GM06990 (cell line): ENCODE data around the gene SENP2.

ENCODE experiments used
- DNase-seq: peaks from one replicate; pipeline ENCODE4 v3.0.0-alpha.2; 2011; ENCODE audit not compliant: insufficient read length; ENCODE audit errors: extremely low read depth
- H3K27me3 ChIP-seq: replicated peaks from 2 replicates; pipeline ENCODE4 v1.6.0; 2011; ENCODE audit warnings: low read length; ENCODE audit not compliant: control insufficient read depth, insufficient read depth
- H3K36me3 ChIP-seq: 2 replicates; pipeline ENCODE4 v1.5.1; 2011; ENCODE audit warnings: low read length; ENCODE audit not compliant: control insufficient read depth, insufficient read depth
- H3K4me3 ChIP-seq: replicated peaks from 2 replicates; pipeline ENCODE4 v1.5.1; 2011; ENCODE audit warnings: low read depth, mild to moderate bottlenecking, control low read depth, low read length
- TF ChIP-seq, protein P1 (sequence below): IDR thresholded peaks from 2 replicates; pipeline ENCODE4 v1.5.1; 2011; ENCODE audit warnings: low read length, control low read depth, mild to moderate bottlenecking, inconsistent platforms; ENCODE audit not compliant: insufficient read depth, poor library complexity, severe bottlenecking

SENP2 gene

DNA sequence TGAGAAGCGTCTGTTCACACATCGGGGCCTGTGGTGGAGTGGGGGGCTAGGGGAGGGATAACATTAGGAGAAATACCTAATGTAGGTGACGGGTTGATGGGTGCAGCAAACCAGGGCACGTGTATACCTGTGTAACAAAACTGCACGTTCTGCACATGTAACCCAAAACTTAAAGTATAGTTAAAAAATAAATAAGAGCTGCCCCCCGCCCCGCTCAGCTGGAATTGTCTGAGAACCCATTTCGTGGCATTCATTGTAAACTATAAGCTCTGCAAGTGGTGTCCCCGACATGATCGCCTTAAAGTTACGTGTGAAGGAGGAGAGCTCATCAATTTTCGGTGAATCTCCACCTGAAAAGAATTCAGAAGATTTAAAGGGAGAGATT is 26.4 kb upstream of the SENP2 start:
- Histone ChIP-seq H3K27me3 (no peaks in the 10 kb centered on the region), H3K36me3 (no peaks in the 10 kb centered on the region), H3K4me3 (no peak overlapping the region; the same call in 1 of the 2 replicates)
- TF ChIP-seq, protein P1, sequence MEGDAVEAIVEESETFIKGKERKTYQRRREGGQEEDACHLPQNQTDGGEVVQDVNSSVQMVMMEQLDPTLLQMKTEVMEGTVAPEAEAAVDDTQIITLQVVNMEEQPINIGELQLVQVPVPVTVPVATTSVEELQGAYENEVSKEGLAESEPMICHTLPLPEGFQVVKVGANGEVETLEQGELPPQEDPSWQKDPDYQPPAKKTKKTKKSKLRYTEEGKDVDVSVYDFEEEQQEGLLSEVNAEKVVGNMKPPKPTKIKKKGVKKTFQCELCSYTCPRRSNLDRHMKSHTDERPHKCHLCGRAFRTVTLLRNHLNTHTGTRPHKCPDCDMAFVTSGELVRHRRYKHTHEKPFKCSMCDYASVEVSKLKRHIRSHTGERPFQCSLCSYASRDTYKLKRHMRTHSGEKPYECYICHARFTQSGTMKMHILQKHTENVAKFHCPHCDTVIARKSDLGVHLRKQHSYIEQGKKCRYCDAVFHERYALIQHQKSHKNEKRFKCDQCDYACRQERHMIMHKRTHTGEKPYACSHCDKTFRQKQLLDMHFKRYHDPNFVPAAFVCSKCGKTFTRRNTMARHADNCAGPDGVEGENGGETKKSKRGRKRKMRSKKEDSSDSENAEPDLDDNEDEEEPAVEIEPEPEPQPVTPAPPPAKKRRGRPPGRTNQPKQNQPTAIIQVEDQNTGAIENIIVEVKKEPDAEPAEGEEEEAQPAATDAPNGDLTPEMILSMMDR, result no peak
- DNase-seq, result no peak

DNA sequence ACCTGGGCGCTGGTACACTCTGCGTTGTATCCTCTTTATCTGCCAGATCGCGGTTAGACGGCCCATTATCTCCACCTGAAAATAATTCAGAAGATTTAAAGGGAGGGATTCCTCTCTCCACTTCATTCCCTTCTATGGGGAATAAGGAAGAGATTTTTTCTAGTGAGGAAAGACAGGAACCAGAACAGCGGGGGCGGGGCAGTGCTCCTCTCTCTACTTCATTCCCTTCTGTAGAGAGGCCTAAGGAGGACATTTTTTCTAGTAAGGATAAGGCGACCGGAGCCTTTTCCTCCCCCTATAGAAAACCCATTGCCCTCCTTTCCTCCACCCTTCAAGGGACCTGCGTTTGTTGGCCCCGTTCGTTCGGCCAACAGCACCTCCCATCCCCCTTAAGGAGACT is 25.4 kb upstream of the SENP2 start:
- Histone ChIP-seq H3K36me3 (no peaks in the 10 kb centered on the region), H3K4me3 (no peak overlapping the region), H3K27me3 (no peaks in the 10 kb centered on the region)
- TF ChIP-seq, protein P1, result no peak
- DNase-seq, result no peak

DNA sequence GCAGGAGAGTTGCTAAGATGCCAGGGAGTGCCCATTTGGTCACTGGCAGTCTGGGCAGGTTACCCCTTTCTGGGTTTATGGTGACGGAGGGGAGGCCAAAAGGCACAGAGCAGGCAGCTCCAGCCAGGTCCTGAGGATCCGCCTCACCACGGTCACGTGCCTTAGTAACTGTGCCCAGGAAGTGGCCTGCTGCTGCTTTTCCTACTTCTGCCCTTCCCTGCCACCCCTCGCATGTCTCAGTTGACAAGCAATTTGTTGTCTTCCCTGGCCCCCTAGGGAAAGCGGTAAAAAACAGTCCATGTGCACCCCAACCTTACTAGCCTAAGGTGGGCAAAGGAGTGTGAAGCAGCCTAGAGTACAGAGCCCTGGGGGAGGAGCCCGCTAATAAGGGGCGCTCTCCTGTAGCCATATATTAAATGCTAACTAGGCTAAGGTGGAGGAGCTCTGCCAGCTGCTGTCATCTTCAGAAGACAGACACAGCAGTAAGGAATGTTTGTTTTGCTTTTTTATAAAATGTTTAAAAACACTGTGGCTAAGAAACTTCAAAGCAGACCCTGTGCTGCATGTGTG is 24.6 kb upstream of the SENP2 start:
- TF ChIP-seq, protein P1, result no peak
- no peak for DNase-seq
- no peak overlapping the region for H3K4me3 ChIP-seq
- H3K36me3 ChIP-seq, result no peaks in the 10 kb centered on the region
- no peaks in the 10 kb centered on the region for H3K27me3 ChIP-seq

DNA sequence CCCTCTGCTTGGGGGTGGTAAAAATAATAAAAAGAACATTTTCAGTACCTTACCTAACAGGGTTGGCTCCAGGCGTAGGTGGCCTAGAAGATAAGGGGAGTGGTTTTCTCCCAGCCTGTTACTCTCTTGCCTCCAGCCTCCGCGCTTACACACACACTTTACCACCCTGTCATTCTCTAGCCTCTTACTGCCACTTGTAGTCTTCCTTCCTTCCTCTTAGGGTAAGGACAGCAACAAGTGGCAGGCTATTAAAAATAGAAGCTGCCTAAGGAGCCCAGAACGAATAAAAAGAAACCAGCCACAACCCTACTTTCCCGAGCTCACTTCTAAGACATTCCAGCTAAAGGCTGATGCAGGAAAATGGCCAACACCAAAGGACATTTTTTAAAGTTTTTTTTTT is 24.1 kb upstream of the SENP2 start:
- TF ChIP-seq, protein P1, result no peak
- H3K27me3 ChIP-seq, result no peaks in the 10 kb centered on the region
- H3K36me3 ChIP-seq, result no peaks in the 10 kb centered on the region
- DNase-seq, result no peak
- no peak overlapping the region for H3K4me3 ChIP-seq

DNA sequence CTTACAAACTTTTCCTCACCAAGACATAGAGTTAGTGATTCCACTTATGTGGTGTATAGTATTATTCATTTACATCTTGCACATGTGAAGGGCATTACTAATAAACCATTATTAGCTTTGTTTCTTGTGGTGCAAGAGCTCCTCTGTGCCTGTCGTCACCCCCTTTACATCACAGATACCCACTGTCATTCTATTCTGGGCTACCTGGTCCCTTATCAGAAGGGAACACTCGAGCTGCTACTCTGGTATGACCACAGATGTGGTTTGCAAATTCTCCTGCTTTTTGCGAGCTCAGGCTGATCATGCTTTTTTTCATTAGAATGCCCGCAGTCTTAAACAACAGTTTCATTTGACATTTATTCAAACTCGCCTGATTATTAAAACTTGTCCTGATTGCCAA is 13.9 kb upstream of the SENP2 start:
- Histone ChIP-seq H3K4me3 (no peak overlapping the region), H3K36me3 (no peaks in the 10 kb centered on the region), H3K27me3 (no peaks in the 10 kb centered on the region)
- no peak for DNase-seq
- TF ChIP-seq, protein P1, result no peak
